Stimulated activated CD4-positive, alpha-beta T cell treated with anti-CD3 and anti-CD28 coated beads, Interleukin-4, amount 100 ng/mL, for 48 hours (primary cell): Measurements from ENCODE around the gene SAFB.
"Not testable (repeated sequence)": the region's sequence is repeated elsewhere in the genome, so short reads cannot be mapped to it uniquely, and the experiment has no call there.

Experiments
- DNase-seq, 2 donors: peaks; one replicate each; pipeline ENCODE4 v3.0.0-alpha.2; 2020; ENCODE audit warnings: low read depth in 2 of 2

SAFB gene

GRCh38 chr19:5684694-5685430, 62.0 kb downstream of the SAFB start:
- DNase-seq: no peak

- DNase-seq: no peak
Measured at GRCh38 chr19:5686326-5686646, 63.4 kb downstream of the SAFB start.

- DNase-seq: peak; percentile 100
Measured at GRCh38 chr19:5686647-5687359, 63.9 kb downstream of the SAFB start.

- no peak for DNase-seq
Measured at GRCh38 chr19:5687360-5688198, 64.7 kb downstream of the SAFB start.

- not testable (repeated sequence) for DNase-seq
Measured at GRCh38 chr19:5688262-5688881, 65.5 kb downstream of the SAFB start.

GRCh38 chr19:5690125-5690954, 67.5 kb downstream of the SAFB start, which contains the start of gene RPL36:
RPL36 (plus strand) TSS chr19:5690295; CDS start chr19:5690508, 213 bp downstream.
- peak; percentile 96 to 99 for DNase-seq

- DNase-seq: peak; percentile 51 to 62
Measured at GRCh38 chr19:5690955-5691821, 68.3 kb downstream of the SAFB start.

GRCh38 chr19:5691822-5692722, 69.2 kb downstream of the SAFB start:
- no peak for DNase-seq

- DNase-seq: no peak
Measured at GRCh38 chr19:5692723-5693194, 69.9 kb downstream of the SAFB start.

- no peak for DNase-seq
Measured at GRCh38 chr19:5693195-5694166, 70.6 kb downstream of the SAFB start.

GRCh38 chr19:5694167-5694955, 71.5 kb downstream of the SAFB start:
- DNase-seq: no peak

GRCh38 chr19:5694956-5695648, 72.2 kb downstream of the SAFB start:
- DNase-seq: no peak

- no peak for DNase-seq
Measured at GRCh38 chr19:5695649-5696195, 72.8 kb downstream of the SAFB start.

GRCh38 chr19:5696196-5697021, 73.5 kb downstream of the SAFB start:
- DNase-seq: no peak
